HUDEP-2 (cell line): Measurements from ENCODE around the gene CUL5.
"Not testable (repeated sequence)": the region's sequence is repeated elsewhere in the genome, so short reads cannot be mapped to it uniquely, and the experiment has no call there.

Experiments used
- DNase-seq, 76 experiments: peaks; one replicate each; lab custom pipeline; 2025; ENCODE audit not compliant: unreplicated experiment in 76 of 76; lab: John Stamatoyannopoulos, UW

CUL5 gene

GRCh38 chr11:108111126-108111525 is 102.4 kb downstream of the CUL5 start:
- DNase-seq, result no peak

- no peak for DNase-seq
These were observed 103.4 kb downstream of the CUL5 start for GRCh38 chr11:108112057-108112456.

- DNase-seq, result peak in 74 of 76 experiments; percentile 4 to 92 (median 73)
These were observed 106.9 kb downstream of the CUL5 start for GRCh38 chr11:108115500-108116140.

GRCh38 chr11:108117746-108118371 is 109.2 kb downstream of the CUL5 start:
- peak in 21 of 76 experiments; percentile 5 to 61 (median 24) for DNase-seq

- DNase-seq, result peak in 23 of 76 experiments; percentile 24 to 57 (median 42)
These were observed 112.2 kb downstream of the CUL5 start for GRCh38 chr11:108120936-108121273.

- DNase-seq, result peak; percentile 62 to 98 (median 94)
These were observed 112.8 kb downstream of the CUL5 start, which contains the start of gene ACAT1 for GRCh38 chr11:108121274-108122155. Gene ACAT1 (plus strand): TSS chr11:108121567. CDS start chr11:108121607, 40 bp downstream.

- DNase-seq, result no peak
These were observed 113.5 kb downstream of the CUL5 start for GRCh38 chr11:108122166-108122628.

- peak in 12 of 76 experiments; percentile 1 to 42 (median 20) for DNase-seq
These were observed 116.4 kb downstream of the CUL5 start for GRCh38 chr11:108125096-108125495.

GRCh38 chr11:108128772-108129171 is 120.1 kb downstream of the CUL5 start:
- DNase-seq, result no peak

GRCh38 chr11:108131993-108132392 is 123.3 kb downstream of the CUL5 start:
- DNase-seq, result no peak

- not testable (repeated sequence) for DNase-seq
These were observed 124.4 kb downstream of the CUL5 start for GRCh38 chr11:108132993-108133538.

- peak in 6 of 76 experiments; percentile 5 to 33 (median 12) for DNase-seq
These were observed 127.3 kb downstream of the CUL5 start for GRCh38 chr11:108135845-108136544.

- no peak for DNase-seq
These were observed 128.5 kb downstream of the CUL5 start for GRCh38 chr11:108137212-108137611.

GRCh38 chr11:108142304-108142703 is 133.6 kb downstream of the CUL5 start:
- no peak for DNase-seq

GRCh38 chr11:108144615-108145014 is 135.9 kb downstream of the CUL5 start:
- DNase-seq, result no peak

- DNase-seq, result no peak
These were observed 138.5 kb downstream of the CUL5 start for GRCh38 chr11:108147150-108147549.

GRCh38 chr11:108148556-108148955 is 139.9 kb downstream of the CUL5 start:
- DNase-seq, result no peak

- DNase-seq, result no peak
These were observed 145.9 kb downstream of the CUL5 start for GRCh38 chr11:108154591-108154990.
